SK-N-SH (cell line): Measurements from ENCODE around the gene ARHGAP26. TPM values are rescaled to one million over a fixed set of nuclear protein-coding genes. Genes with fewer than 3 reads are reported as not detected.
A peak's percentile ranks its signal among the peaks of the same experiment; 100 is the strongest.

Source experiments
- CTCF ChIA-PET: fragments of 300-600, 350-600 bp; formaldehyde crosslinking; extraction: SDS; loops from one replicate; lab custom pipeline; 2021; lab: Yijun Ruan, JAX
- POLR2A ChIA-PET: fragments of 350-600 bp; sonication (Branson Sonifier 250); formaldehyde crosslinking; extraction: SDS; loops from one replicate; lab custom pipeline; 2020; ENCODE audit warnings: antibody characterized with exemption, inconsistent platforms; lab: Yijun Ruan, JAX
- DNase-seq: peaks from one replicate; pipeline ENCODE4 v3.0.0; 2012
- H2AFZ ChIP-seq: fragments of 200-600 bp; sonication (generic); 2 replicates; pipeline ENCODE4 v1.8.1; 2016; ENCODE audit warnings: antibody characterized with exemption, mild to moderate bottlenecking, low read depth
- H3F3A ChIP-seq: fragments of 200-600 bp; sonication (generic); replicated peaks from 2 replicates; pipeline ENCODE3; 2016; ENCODE audit warnings: antibody characterized with exemption, mild to moderate bottlenecking; ENCODE audit not compliant: insufficient read depth
- H3K27ac ChIP-seq, 2 experiments: fragments of 200-500 bp in 1 of 2; fragments of 200-600 bp in 1 of 2; sonication (Bioruptor generic) in 1 of 2; sonication (generic), shearing (Covaris generic) in 1 of 2; 2 replicates each; pipeline versions ENCODE4 v1.5.1 to v1.6.1; 2014 to 2016; ENCODE audit warnings: low read depth in 2 of 2, inconsistent platforms in 1 of 2, low read length in 1 of 2, mild to moderate bottlenecking in 1 of 2, mixed read lengths in 1 of 2
- H3K27me3 ChIP-seq: fragments of 200-600 bp; sonication (generic), shearing (Covaris generic); 2 replicates; pipeline ENCODE4 v1.6.1; 2016; ENCODE audit warnings: mixed run types; ENCODE audit not compliant: insufficient read depth
- H3K36me3 ChIP-seq, 2 experiments: fragments of 200-500 bp in 1 of 2; fragments of 200-600 bp in 1 of 2; sonication (Bioruptor generic) in 1 of 2; sonication (generic) in 1 of 2; replicated peaks in 1 of 2; 2 replicates each; pipeline versions ENCODE3 to v1.5.1; 2014 to 2016; ENCODE audit warnings: low read length in 1 of 2, mild to moderate bottlenecking in 1 of 2; ENCODE audit not compliant: insufficient read depth in 2 of 2, control insufficient read depth in 1 of 2
- H3K4me1 ChIP-seq, 2 experiments: fragments of 200-500 bp in 1 of 2; fragments of 200-600 bp in 1 of 2; sonication (Bioruptor generic) in 1 of 2; sonication (generic), shearing (Covaris generic) in 1 of 2; 2 replicates each; pipeline versions ENCODE4 v1.5.1 to v1.6.1; 2014 to 2016; ENCODE audit warnings: low read depth in 1 of 2, low read length in 1 of 2, mixed run types in 1 of 2; ENCODE audit not compliant: insufficient read depth in 2 of 2, control insufficient read depth in 1 of 2
- H3K4me2 ChIP-seq: fragments of 200-600 bp; sonication (generic), shearing (Covaris generic); 2 replicates; pipeline ENCODE4 v1.6.1; 2017; ENCODE audit warnings: mixed run types
- H3K4me3 ChIP-seq, 2 experiments: fragments of 200-500 bp in 1 of 2; fragments of 200-600 bp in 1 of 2; sonication (Bioruptor generic) in 1 of 2; sonication (generic), shearing (Covaris generic) in 1 of 2; 2 replicates each; pipeline versions ENCODE4 v1.5.1 to v1.8.1; 2014 to 2016; ENCODE audit warnings: low read depth in 2 of 2, inconsistent platforms in 1 of 2, low read length in 1 of 2, mild to moderate bottlenecking in 1 of 2, mixed read lengths in 1 of 2, moderate library complexity in 1 of 2
- H3K79me2 ChIP-seq: fragments of 200-600 bp; sonication (generic); 2 replicates; pipeline ENCODE4 v1.8.1; 2017; ENCODE audit warnings: mild to moderate bottlenecking; ENCODE audit not compliant: insufficient read depth
- H3K9ac ChIP-seq: fragments of 200-600 bp; sonication (generic); 2 replicates; pipeline ENCODE4 v1.6.1; 2017; ENCODE audit warnings: mixed run types
- H3K9me2 ChIP-seq: fragments of 200-600 bp; sonication (generic); 2 replicates; pipeline ENCODE4 v1.6.1; 2017; ENCODE audit warnings: mixed run types
- H3K9me3 ChIP-seq: fragments of 200-600 bp; sonication (generic); 2 replicates; pipeline ENCODE4 v1.6.1; 2017; ENCODE audit warnings: mixed run types, mild to moderate bottlenecking, moderate library complexity
- H4K20me1 ChIP-seq: fragments of 200-600 bp; sonication (generic); 2 replicates; pipeline ENCODE4 v1.6.1; 2017; ENCODE audit warnings: mild to moderate bottlenecking, mixed run types; ENCODE audit not compliant: insufficient read depth
- ELF1 ChIP-seq: IDR thresholded peaks from 2 replicates; pipeline ENCODE4 v1.4.0; 2012
- FOXJ3 ChIP-seq: sonication (generic); formaldehyde crosslinking; IDR thresholded peaks from 2 replicates; pipeline ENCODE4 v1.5.1; 2020; ENCODE audit warnings: mild to moderate bottlenecking, missing genetic modification reagents
- FOXM1 ChIP-seq: IDR thresholded peaks from 2 replicates; pipeline ENCODE4 v1.4.0; 2012; ENCODE audit warnings: low read depth, mild to moderate bottlenecking
- GATA2 ChIP-seq: sonication (generic); formaldehyde crosslinking; IDR thresholded peaks from 2 replicates; pipeline ENCODE4 v1.5.0; 2020; ENCODE audit warnings: mild to moderate bottlenecking, missing genetic modification reagents
- JUND ChIP-seq: IDR thresholded peaks from 2 replicates; pipeline ENCODE4 v1.4.0; 2012
- MEF2A ChIP-seq: IDR thresholded peaks from 2 replicates; pipeline ENCODE4 v1.4.0; 2012; ENCODE audit warnings: low read depth, borderline replicate concordance
- NFIC ChIP-seq: IDR thresholded peaks from 2 replicates; pipeline ENCODE4 v1.4.0; 2012; ENCODE audit warnings: borderline replicate concordance
- POLR2AphosphoS5 ChIP-seq: IDR thresholded peaks from 2 replicates; pipeline ENCODE4 v1.6.1; 2012; ENCODE audit warnings: low read depth, low read length
- RAD21 ChIP-seq: IDR thresholded peaks from 2 replicates; pipeline ENCODE4 v1.6.1; 2012; ENCODE audit warnings: mild to moderate bottlenecking, low read length
- RCOR1 ChIP-seq: fragments of 150-350 bp; IDR thresholded peaks from 2 replicates; pipeline ENCODE4 v1.6.1; 2017; ENCODE audit warnings: antibody characterized with exemption, low read length
- RFX5 ChIP-seq: IDR thresholded peaks from 2 replicates; pipeline ENCODE4 v1.6.1; 2012; ENCODE audit warnings: mild to moderate bottlenecking, improper control_type of control experiment, low read length
- RXRA ChIP-seq: IDR thresholded peaks from 2 replicates; pipeline ENCODE4 v1.4.0; 2012; ENCODE audit warnings: low read depth, mild to moderate bottlenecking, borderline replicate concordance
- SMC3 ChIP-seq: IDR thresholded peaks from 2 replicates; pipeline ENCODE4 v1.6.1; 2012; ENCODE audit warnings: low read depth, low read length, improper control_type of control experiment
- TCF12 ChIP-seq: IDR thresholded peaks from 2 replicates; pipeline ENCODE4 v1.4.0; 2012
- YY1 ChIP-seq: IDR thresholded peaks from 2 replicates; pipeline ENCODE4 v1.4.0; 2012; ENCODE audit warnings: low read depth, mild to moderate bottlenecking
- WGBS: methylation state at CpG from one replicate; pipeline ENCODE4 v1.1.6; 2017; ENCODE audit warnings: low lambda C conversion rate; 5-methylcytosine and 5-hydroxymethylcytosine counted together
- polyA plus RNA-seq, 3 experiments: library from polyadenylated mRNA; depleted of rRNA; stranded (reverse); fragments of >200 nt; gene quantifications; 2 replicates each; pipeline ENCODE4 v1.2.3, GENCODE V29; 2012
- TF ChIP-seq, protein P1 (sequence below): fragments of 150-350 bp; IDR thresholded peaks from 2 replicates; pipeline ENCODE4 v1.6.1; 2016; ENCODE audit warnings: mild to moderate bottlenecking, low read depth, low read length
- TF ChIP-seq, protein P2 (sequence below): IDR thresholded peaks from 2 replicates; pipeline ENCODE4 v1.4.0; 2012; ENCODE audit warnings: low read depth, borderline replicate concordance
- TF ChIP-seq, protein P3 (sequence below): fragments of 150-350 bp; IDR thresholded peaks from 2 replicates; pipeline ENCODE4 v1.6.1; 2017; ENCODE audit warnings: antibody characterized with exemption, low read length, low read depth, borderline replicate concordance
- TF ChIP-seq, protein P4 (sequence below): IDR thresholded peaks from 2 replicates; pipeline ENCODE4 v1.6.1; 2012; ENCODE audit warnings: mild to moderate bottlenecking, low read depth, low read length, moderate library complexity
- TF ChIP-seq, protein P5 (sequence below): IDR thresholded peaks from 2 replicates; pipeline ENCODE4; 2012

Gene ARHGAP26
- polyA plus RNA-seq, 1 of the 3 experiments (the other 2 are of a cell fraction): 6.1 TPM

DNA sequence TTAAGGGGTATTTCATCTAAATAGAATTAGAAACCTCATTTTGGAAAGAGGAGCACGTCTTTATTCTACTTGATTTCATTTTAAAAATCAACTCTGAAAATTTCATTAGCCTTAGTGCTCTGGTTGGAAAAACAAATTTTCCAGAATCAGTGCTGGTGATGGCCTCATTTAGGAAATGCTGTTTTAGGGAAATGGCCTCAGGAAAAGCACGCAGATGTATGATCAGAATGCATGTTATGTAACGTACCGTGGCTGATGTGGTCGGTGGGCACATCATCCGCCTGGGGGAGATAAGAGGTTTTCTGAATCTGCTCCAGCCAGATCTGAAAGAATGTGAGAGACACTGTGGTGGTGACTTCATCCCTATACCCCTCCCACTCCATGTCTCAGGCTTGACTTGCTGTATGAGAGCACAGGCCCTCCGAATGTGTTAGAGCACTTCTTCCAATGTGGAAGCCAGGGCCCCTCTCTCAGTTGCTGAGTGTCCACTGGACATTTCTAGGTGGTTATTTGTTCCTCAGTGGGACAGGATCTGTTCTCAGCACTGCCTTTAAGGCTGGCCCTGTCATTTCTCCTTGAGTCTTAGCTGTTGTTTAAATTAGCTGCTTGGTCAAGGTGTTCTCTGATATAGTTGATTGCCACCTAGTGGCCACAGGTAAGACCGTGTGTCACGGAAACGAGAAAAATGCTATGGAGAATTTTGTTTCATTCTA, 96.5 kb downstream of the ARHGAP26 start (continued):
- TF ChIP-seq, protein P1, sequence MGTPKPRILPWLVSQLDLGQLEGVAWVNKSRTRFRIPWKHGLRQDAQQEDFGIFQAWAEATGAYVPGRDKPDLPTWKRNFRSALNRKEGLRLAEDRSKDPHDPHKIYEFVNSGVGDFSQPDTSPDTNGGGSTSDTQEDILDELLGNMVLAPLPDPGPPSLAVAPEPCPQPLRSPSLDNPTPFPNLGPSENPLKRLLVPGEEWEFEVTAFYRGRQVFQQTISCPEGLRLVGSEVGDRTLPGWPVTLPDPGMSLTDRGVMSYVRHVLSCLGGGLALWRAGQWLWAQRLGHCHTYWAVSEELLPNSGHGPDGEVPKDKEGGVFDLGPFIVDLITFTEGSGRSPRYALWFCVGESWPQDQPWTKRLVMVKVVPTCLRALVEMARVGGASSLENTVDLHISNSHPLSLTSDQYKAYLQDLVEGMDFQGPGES: no peak
- TF ChIP-seq RCOR1: peak; percentile 77; the same call in 1 of the 2 replicates
- TF ChIP-seq, protein P2, sequence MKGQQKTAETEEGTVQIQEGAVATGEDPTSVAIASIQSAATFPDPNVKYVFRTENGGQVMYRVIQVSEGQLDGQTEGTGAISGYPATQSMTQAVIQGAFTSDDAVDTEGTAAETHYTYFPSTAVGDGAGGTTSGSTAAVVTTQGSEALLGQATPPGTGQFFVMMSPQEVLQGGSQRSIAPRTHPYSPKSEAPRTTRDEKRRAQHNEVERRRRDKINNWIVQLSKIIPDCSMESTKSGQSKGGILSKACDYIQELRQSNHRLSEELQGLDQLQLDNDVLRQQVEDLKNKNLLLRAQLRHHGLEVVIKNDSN: no peak
- TF ChIP-seq YY1: no peak
- TF ChIP-seq, protein P3, sequence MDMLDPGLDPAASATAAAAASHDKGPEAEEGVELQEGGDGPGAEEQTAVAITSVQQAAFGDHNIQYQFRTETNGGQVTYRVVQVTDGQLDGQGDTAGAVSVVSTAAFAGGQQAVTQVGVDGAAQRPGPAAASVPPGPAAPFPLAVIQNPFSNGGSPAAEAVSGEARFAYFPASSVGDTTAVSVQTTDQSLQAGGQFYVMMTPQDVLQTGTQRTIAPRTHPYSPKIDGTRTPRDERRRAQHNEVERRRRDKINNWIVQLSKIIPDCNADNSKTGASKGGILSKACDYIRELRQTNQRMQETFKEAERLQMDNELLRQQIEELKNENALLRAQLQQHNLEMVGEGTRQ: no peak
- no peak for TF ChIP-seq MEF2A
- TF ChIP-seq, protein P4, sequence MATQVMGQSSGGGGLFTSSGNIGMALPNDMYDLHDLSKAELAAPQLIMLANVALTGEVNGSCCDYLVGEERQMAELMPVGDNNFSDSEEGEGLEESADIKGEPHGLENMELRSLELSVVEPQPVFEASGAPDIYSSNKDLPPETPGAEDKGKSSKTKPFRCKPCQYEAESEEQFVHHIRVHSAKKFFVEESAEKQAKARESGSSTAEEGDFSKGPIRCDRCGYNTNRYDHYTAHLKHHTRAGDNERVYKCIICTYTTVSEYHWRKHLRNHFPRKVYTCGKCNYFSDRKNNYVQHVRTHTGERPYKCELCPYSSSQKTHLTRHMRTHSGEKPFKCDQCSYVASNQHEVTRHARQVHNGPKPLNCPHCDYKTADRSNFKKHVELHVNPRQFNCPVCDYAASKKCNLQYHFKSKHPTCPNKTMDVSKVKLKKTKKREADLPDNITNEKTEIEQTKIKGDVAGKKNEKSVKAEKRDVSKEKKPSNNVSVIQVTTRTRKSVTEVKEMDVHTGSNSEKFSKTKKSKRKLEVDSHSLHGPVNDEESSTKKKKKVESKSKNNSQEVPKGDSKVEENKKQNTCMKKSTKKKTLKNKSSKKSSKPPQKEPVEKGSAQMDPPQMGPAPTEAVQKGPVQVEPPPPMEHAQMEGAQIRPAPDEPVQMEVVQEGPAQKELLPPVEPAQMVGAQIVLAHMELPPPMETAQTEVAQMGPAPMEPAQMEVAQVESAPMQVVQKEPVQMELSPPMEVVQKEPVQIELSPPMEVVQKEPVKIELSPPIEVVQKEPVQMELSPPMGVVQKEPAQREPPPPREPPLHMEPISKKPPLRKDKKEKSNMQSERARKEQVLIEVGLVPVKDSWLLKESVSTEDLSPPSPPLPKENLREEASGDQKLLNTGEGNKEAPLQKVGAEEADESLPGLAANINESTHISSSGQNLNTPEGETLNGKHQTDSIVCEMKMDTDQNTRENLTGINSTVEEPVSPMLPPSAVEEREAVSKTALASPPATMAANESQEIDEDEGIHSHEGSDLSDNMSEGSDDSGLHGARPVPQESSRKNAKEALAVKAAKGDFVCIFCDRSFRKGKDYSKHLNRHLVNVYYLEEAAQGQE: no peak
- TF ChIP-seq FOXJ3 (CRISPR knock-in tag): no peak
- TF ChIP-seq GATA2 (CRISPR knock-in tag): peak; percentile 46; the same call in 1 of the 2 replicates
- TF ChIP-seq ELF1: no peak
- TF ChIP-seq, protein P5, sequence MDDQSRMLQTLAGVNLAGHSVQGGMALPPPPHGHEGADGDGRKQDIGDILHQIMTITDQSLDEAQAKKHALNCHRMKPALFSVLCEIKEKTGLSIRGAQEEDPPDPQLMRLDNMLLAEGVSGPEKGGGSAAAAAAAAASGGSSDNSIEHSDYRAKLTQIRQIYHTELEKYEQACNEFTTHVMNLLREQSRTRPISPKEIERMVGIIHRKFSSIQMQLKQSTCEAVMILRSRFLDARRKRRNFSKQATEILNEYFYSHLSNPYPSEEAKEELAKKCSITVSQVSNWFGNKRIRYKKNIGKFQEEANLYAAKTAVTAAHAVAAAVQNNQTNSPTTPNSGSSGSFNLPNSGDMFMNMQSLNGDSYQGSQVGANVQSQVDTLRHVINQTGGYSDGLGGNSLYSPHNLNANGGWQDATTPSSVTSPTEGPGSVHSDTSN: no peak

DNA sequence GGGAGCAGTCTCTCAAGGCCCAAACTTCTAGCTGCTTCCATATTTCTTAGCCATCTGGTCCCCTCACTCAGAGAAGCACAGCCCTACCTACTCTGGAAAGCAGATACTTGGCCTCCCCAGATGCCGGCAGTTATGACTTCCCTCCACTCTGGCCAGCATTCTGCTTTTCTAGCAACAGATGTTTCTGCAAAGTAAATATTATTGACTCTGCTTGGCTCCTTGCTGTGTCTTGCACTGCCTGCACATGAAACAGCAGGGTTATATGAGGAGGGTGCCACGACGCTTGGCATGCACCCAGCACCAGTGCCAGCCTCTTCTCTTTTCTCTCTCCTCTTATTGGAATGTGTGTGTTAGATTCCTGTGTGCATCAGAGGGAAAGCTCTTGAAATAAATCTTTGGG, 99.7 kb downstream of the ARHGAP26 start:
- no peak overlapping the region for H3K4me3 ChIP-seq
- peaks cover 41 to 78% of the 10 kb centered on the region in 2 experiments for H3K4me1 ChIP-seq
- no peaks in the 10 kb centered on the region for H4K20me1 ChIP-seq
- H3K9me3 ChIP-seq: no peaks in the 10 kb centered on the region
- no peaks in the 10 kb centered on the region for H3K79me2 ChIP-seq
- no peak overlapping the region for H3K4me2 ChIP-seq
- POLR2A ChIA-PET: no interaction called here
- no peaks in the 10 kb centered on the region for H3K9me2 ChIP-seq
- CTCF ChIA-PET: interaction anchor here (1.0 to 27.9 kb wide), 9 partner anchors 9 to 151 kb away, joined by 3 to 1285 read pairs (median 19); partner anchors contain the start of gene ARHGAP26
- H3K27me3 ChIP-seq: no peaks in the 10 kb centered on the region
- H3F3A ChIP-seq: peaks cover 6% of the 10 kb centered on the region
- H3K27ac ChIP-seq: peak overlapping the region in 1 of 2 experiments; percentile 95; a peak in 2 of 4 replicates
- H2AFZ ChIP-seq: no peak overlapping the region
- H3K36me3 ChIP-seq: peaks cover 0 to under 1% of the 10 kb centered on the region in 2 experiments
- H3K9ac ChIP-seq: no peak overlapping the region
- DNase-seq: no peak
- WGBS: 67% methylated on average over 3 of the region's 3 CpGs
- TF ChIP-seq NFIC: no peak; the same call in 1 of the 2 replicates
- no peak for TF ChIP-seq RXRA
- peak; percentile 37; the same call in 1 of the 2 replicates for TF ChIP-seq TCF12
- TF ChIP-seq FOXJ3 (CRISPR knock-in tag): no peak
- TF ChIP-seq POLR2AphosphoS5: no peak
- no peak for TF ChIP-seq SMC3
- TF ChIP-seq RFX5: no peak
- no peak for TF ChIP-seq JUND
- TF ChIP-seq, protein P5: no peak
- TF ChIP-seq, protein P2: no peak
- no peak for TF ChIP-seq RAD21
- no peak for TF ChIP-seq FOXM1
- TF ChIP-seq, protein P1: no peak
